Skeletal muscle tissue (tissue), 4 donors: ENCODE data around the gene COPS4. TPM values are rescaled to one million over a fixed set of nuclear protein-coding genes. Genes with fewer than 3 reads are reported as not detected.

Source experiments
- H3K27ac ChIP-seq: one replicate; pipeline ENCODE4 v1.7.0; 2013; ENCODE audit warnings: mild to moderate bottlenecking, low read depth, low read length, inconsistent platforms
- H3K27me3 ChIP-seq, 3 donors: one replicate each; pipeline ENCODE4 v1.7.0; 2013; ENCODE audit warnings: low read length in 3 of 3; ENCODE audit not compliant: control insufficient read depth in 3 of 3, insufficient read depth in 3 of 3
- H3K36me3 ChIP-seq, 3 donors: one replicate each; pipeline ENCODE4 v1.7.0; 2013; ENCODE audit warnings: low read length in 3 of 3; ENCODE audit not compliant: control insufficient read depth in 3 of 3, insufficient read depth in 3 of 3
- H3K4me1 ChIP-seq, 3 donors: one replicate each; pipeline ENCODE4 v1.7.0; 2013; ENCODE audit warnings: low read length in 3 of 3, mild to moderate bottlenecking in 3 of 3; ENCODE audit not compliant: control insufficient read depth in 3 of 3, insufficient read depth in 3 of 3
- H3K4me3 ChIP-seq, 3 donors: one replicate each; pipeline ENCODE4 v1.7.0; 2013; ENCODE audit warnings: low read length in 3 of 3
- H3K9ac ChIP-seq, 3 donors: one replicate each; pipeline ENCODE4 v1.7.0; 2013; ENCODE audit warnings: low read length in 3 of 3, mild to moderate bottlenecking in 3 of 3, moderate library complexity in 2 of 3, low read depth in 1 of 3
- H3K9me3 ChIP-seq, 3 donors: one replicate each; pipeline ENCODE4 v1.7.0; 2013; ENCODE audit warnings: low read length in 3 of 3; ENCODE audit not compliant: control insufficient read depth in 3 of 3
- total RNA-seq: library from RNA; depleted of rRNA; stranded (reverse); fragments of >200 nt; gene quantifications from one replicate; pipeline ENCODE4 v1.2.3, GENCODE V29; 2014
- donor health status: Osteomylitis.

COPS4 gene
- total RNA-seq, 1 donor from 2014 or later = 130 TPM

DNA sequence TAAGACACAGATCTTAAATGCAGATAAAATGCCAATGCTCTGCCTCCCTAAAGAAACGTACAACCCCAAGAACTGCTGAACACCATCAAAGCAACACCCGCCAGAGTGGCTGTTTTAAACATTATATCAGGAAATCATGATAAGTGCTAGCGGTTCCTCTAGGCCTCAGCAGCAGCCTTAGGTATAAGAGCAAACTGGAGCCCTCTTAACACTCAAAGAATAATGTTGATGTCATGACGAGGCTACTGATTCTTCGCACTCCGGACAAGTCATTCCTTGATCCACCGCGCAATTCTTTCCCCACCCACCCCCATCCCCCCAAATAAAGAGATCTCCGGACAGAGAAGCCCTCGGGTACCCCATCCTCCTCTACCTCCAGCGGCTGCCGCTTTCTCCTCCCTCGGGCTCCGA, 24.9 kb upstream of the COPS4 start:
- H3K36me3 ChIP-seq = no peaks in the 10 kb centered on the region
- no peaks in the 10 kb centered on the region for H3K27me3 ChIP-seq
- H3K9me3 ChIP-seq = no peaks in the 10 kb centered on the region
- H3K4me3 ChIP-seq = peak overlapping the region; percentile 71 to 79 (median 71)
- peaks cover 11 to 24% (median 24%) of the 10 kb centered on the region in 3 donors for H3K4me1 ChIP-seq
- peak overlapping the region; percentile 68 to 92 (median 86) for H3K9ac ChIP-seq
- H3K27ac ChIP-seq = peak overlapping the region; percentile 81

DNA sequence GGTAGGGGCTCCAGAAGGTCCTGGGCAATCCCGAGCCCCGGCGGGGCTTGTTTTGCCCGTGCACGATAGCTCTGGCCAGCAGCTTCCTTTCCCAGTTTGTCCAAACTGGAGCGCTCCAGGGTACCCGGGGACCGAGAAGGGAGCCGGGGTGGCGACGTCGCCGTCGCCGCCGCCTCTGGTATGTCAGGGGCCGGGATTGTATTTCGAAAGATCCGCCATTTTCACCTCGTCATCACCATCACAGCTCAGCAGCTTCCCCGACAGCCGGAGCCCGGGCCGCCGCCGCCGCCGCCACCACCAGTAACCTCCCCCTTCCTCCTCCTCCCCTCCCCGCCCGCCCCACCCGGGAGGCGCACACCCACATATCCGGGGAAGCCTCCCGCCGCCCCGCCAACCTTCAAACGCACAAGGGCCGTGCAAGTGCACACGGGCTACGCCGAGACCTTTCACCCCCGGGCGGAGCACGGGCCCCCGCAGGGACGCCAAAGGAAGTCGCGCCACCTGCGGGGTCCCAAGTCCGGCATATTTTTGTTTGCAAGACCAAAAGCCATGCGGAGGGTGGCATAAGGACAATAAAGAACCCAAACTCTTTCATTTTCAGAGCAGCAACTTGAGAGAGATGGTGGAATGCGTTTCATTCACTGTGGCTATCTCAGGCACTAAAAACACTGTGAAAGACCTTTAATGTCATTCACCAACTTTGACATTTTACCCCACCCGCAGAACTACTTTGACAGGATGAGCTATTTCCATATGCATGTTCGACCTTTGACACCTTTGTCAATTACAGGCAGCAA, 24.3 kb upstream of the COPS4 start, which contains the start of gene LIN54:
LIN54 (minus strand) TSS at position 302 of the 797 bp plus-strand sequence. CDS start 25,979 bp downstream, outside the sequence.
- no peaks in the 10 kb centered on the region for H3K27me3 ChIP-seq
- no peaks in the 10 kb centered on the region for H3K36me3 ChIP-seq
- peak within 1 kb of the TSS; percentile 71 to 79 (median 72) for H3K4me3 ChIP-seq
- peak within 1 kb of the TSS; percentile 89 for H3K27ac ChIP-seq
- H3K9ac ChIP-seq = peak within 1 kb of the TSS; percentile 68 to 92 (median 86)
- no peaks in the 10 kb centered on the region for H3K9me3 ChIP-seq
- H3K4me1 ChIP-seq = peaks cover 11 to 24% (median 24%) of the 10 kb centered on the region in 3 donors

DNA sequence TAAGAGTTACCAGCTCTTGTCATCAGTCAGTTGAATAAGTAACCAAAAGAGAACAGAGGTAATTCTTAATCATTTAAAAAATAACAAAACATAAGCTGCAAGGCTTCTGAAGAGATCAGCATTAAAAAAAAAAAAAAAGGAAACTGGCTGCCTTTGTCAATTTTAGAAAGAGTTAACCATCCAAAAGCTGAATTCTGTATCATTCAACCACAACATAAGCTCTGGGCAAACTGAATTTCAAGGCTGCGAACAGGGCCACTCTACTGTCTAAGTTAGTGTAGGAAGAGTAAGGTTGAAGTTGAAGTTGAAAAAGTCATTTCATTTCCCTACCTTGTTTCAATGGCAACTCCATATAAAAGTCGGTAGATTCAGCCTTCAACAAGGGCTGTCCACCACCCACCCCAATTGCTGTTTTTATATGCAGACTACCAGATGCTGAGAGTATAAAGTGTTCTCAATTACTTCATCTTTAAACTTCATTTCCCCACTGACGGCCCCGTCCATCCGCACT, 23.2 kb upstream of the COPS4 start:
- Histone ChIP-seq H3K27me3 (no peaks in the 10 kb centered on the region), H3K36me3 (no peaks in the 10 kb centered on the region), H3K4me1 (peaks cover 11 to 24% (median 24%) of the 10 kb centered on the region in 3 donors), H3K9ac (peak overlapping the region; percentile 61 to 87 (median 85)), H3K9me3 (no peaks in the 10 kb centered on the region), H3K4me3 (peak overlapping the region; percentile 72 to 80 (median 76)), H3K27ac (peak overlapping the region; percentile 89)

DNA sequence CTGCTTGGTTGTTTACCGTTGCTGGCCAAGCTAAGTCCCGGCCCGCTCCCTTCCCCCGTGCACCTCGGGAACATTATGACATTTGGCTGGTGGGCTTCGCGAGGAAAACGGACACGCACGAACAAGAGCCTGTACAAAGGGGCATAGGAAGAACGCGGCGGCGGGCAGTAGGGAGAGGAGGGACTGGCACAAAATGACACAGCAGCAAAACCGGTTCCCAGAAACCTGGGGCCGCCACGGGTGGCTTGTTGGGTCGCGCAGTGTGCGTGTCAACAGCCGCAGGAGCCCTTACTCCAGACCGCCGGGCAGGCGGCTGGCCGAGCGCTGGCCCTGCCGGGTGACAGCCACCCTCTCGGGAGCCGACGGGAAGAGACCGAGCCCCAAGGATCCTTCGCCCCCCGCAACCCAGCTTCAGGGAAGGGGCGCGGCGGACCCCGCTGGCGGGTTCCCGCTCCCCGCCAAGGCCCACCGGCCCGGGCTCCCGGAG, 22.7 kb upstream of the COPS4 start:
- Histone ChIP-seq H3K36me3 (no peaks in the 10 kb centered on the region), H3K4me3 (peak overlapping the region; percentile 72 to 80 (median 76)), H3K9ac (peak overlapping the region; percentile 61 to 87 (median 85)), H3K4me1 (peaks cover 11 to 24% (median 24%) of the 10 kb centered on the region in 3 donors), H3K27ac (peak overlapping the region; percentile 89), H3K27me3 (no peaks in the 10 kb centered on the region), H3K9me3 (no peaks in the 10 kb centered on the region)

DNA sequence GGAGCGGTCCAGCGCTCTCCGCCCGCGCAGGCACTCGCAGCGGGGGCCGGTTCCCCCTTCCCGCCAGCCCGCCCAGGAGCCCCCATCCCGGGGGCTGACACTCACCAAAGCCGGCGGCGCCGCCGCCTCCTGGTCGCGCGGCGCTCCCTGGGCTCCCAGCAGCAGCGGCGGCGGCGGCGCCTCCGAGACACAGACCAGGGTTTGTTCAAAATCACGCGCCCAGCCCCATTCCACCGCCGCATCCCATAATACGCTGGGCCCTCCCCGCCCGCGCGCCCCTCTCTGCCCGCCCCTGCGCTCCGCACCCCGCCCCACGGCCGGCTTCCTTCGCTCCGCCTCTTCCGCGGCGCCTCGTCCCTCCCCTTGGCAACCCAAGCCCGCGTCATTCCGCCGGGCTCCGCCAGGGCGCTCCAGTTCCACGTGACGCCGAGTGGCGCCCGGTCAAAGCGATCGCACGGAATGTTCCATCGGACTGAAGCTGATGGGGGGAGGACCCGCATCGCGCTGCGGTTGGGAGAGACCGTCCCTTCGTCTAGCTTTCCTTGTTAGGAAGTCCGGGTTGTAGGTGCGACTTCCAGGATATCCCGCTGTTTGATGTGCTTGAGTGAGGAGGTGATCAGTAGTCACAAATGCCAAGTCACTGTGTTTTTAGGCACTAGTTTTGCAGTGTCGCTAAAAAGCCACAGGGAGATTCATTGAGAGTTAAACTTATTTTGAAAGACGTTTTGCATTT, 22.1 kb upstream of the COPS4 start:
- peaks cover 11 to 24% (median 24%) of the 10 kb centered on the region in 3 donors for H3K4me1 ChIP-seq
- peak overlapping the region; percentile 80 to 90 (median 87) for H3K9ac ChIP-seq
- peak overlapping the region; percentile 89 for H3K27ac ChIP-seq
- no peaks in the 10 kb centered on the region for H3K27me3 ChIP-seq
- no peaks in the 10 kb centered on the region for H3K9me3 ChIP-seq
- no peaks in the 10 kb centered on the region for H3K36me3 ChIP-seq
- H3K4me3 ChIP-seq = peak overlapping the region; percentile 83 to 90 (median 90)

DNA sequence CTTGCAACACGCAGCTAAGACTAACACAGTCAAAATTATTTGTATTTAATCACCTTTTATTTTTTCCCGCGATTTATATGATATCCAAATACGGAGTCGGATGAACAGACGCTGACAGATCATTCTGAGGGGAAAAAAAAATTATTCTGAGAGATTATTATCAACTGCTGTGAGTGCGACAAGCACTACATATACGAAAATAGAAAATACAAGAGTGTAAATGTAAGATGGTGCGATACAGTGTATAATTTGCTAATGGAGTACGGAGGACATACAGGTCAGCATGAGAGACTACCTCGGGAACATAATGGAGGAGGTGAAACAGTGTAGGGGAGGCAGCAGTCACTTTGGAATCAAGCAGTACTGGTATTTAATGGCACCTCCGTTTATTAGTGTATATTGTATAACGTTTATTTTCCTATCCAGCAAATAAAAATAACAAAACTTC, 21.5 kb upstream of the COPS4 start:
- Histone ChIP-seq H3K27ac (peak overlapping the region; percentile 89), H3K36me3 (no peaks in the 10 kb centered on the region), H3K4me3 (peak overlapping the region; percentile 83 to 90 (median 90)), H3K9ac (peak overlapping the region; percentile 80 to 90 (median 86)), H3K4me1 (peaks cover 11 to 24% (median 24%) of the 10 kb centered on the region in 3 donors), H3K27me3 (no peaks in the 10 kb centered on the region), H3K9me3 (no peaks in the 10 kb centered on the region)

DNA sequence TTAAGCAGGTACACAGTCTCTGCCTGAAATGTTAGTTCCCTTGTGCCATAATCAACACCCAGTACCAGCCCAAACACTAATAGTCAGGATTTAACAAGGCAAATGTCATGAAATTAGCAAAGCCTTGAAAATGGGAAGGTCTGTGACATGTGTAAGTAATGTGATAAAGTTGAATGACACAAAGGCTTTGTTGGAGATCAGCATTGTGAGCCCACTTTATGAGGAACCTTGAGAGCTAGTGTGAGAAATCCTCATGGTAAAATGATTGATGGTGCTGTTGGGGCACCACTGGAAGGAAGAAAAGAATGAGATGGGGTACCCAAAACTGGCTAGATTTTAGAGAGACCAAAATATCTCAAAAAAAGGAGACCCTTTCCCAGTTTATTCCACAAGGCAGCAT, 21.1 kb upstream of the COPS4 start:
- Histone ChIP-seq H3K9me3 (no peaks in the 10 kb centered on the region), H3K9ac (peak overlapping the region in 1 of 3 donors; percentile 90), H3K27me3 (no peaks in the 10 kb centered on the region), H3K27ac (peak overlapping the region; percentile 89), H3K4me1 (peaks cover 11 to 24% (median 24%) of the 10 kb centered on the region in 3 donors), H3K36me3 (no peaks in the 10 kb centered on the region), H3K4me3 (peak overlapping the region; percentile 83 to 90 (median 90))

DNA sequence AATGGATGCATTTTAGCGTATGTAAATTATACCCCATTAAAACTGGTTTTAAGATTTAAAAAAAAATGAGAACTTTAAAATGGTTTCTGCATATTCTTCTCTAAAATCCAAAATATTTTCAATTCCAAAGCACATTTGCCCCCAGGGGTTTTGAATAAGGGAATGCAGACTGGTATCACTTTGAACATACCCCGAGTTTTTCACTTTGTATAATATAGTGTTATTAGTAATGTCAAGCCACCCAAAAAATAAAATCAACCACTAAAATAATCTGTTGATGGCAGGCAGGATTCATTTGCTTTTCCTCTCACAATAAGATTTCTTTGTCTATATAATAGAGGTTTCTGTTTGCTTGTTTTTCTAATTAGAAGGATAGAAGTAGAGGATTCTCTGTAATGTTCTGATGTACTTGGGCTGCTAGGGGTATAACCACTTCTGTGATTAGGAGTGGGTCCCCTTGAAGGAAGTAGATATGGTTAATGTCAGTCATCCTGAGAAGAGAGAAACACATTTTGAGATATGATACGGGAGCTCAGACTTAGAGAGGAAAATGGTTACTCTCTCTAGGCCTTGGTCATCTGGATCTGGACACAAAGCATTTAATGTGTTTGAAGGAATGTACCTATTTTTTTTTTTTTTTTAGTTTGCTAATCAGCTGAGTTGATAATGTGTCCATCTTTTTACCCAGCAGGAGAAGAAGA, 15.0 kb upstream of the COPS4 start:
- H3K4me3 ChIP-seq = no peak overlapping the region
- H3K36me3 ChIP-seq = no peaks in the 10 kb centered on the region
- H3K9me3 ChIP-seq = peaks cover 0 to 2% (median 0%) of the 10 kb centered on the region in 3 donors
- H3K27me3 ChIP-seq = no peaks in the 10 kb centered on the region
- no peaks in the 10 kb centered on the region for H3K4me1 ChIP-seq
- H3K27ac ChIP-seq = no peak overlapping the region
- H3K9ac ChIP-seq = no peak overlapping the region

DNA sequence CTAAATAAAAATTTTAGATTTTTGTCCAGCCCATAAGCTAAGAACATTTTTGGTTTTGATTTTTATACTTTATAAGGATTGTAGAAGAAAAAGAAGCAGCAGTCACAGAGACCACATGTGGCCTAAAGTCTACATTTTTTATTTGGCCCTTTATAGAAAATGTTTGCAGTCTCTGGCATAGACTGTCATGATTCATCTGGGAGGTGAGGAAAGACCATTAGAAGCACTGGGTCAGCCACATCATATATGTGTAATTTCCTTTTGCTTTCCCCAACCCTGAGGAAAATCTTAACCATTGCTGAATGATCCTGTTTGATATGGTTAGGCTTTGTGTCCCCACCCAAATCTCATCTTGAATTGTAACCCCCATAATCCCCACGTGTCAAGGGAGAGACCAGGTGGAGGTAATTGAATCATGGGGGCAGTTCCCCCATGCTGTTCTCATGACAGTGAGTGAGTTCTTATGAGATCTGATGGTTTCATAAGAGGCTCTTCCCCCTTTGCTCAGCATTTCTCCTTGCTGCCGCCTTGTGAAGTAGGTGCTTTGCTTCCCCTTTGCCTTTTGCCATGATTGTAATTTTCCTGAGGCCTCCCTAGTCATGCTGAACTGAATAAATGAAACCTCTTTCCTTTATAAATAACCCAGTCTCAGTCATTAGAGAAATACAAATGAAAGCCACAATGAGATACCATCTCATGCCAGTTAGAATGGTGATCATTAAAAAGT, 12.1 kb upstream of the COPS4 start:
- H3K27ac ChIP-seq = no peak overlapping the region
- no peak overlapping the region for H3K9ac ChIP-seq

More for the DNA sequence above, 12.1 kb upstream of the COPS4 start:
- Histone ChIP-seq H3K36me3 (no peaks in the 10 kb centered on the region), H3K27me3 (no peaks in the 10 kb centered on the region), H3K4me3 (no peak overlapping the region), H3K9me3 (peaks cover 0 to 2% (median 0%) of the 10 kb centered on the region in 3 donors), H3K4me1 (no peaks in the 10 kb centered on the region)
